Endothelial cell of umbilical vein (primary cell): Measurements from ENCODE around the gene TGFA. TPM values are rescaled to one million over a fixed set of nuclear protein-coding genes. Genes with fewer than 3 reads are reported as not detected.

ENCODE experiments used
- BruUV-seq: library from RNA; stranded (reverse); fragments of 400-500 nt; replicated peaks from 2 replicates; lab custom pipeline; 2021; lab: Mats Ljungman, UMichigan
- CTCF ChIA-PET: fragments of 300-600, 350-600 bp; sonication (Branson Sonifier 250); formaldehyde crosslinking; loops from one replicate; lab custom pipeline; 2021; ENCODE audit warnings: antibody characterized with exemption, inconsistent platforms; lab: Charles Lee
- POLR2A ChIA-PET: fragments of 300-600, 350-600 bp; sonication (Branson Sonifier 250); formaldehyde crosslinking; loops from one replicate; lab custom pipeline; 2021; ENCODE audit warnings: antibody characterized with exemption, inconsistent platforms; lab: Charles Lee
- DNase-seq: peaks from one replicate; pipeline ENCODE4 v3.0.0-alpha.2; 2011; ENCODE audit warnings: low read depth, low spot score
- FAIRE-seq: peaks from 2 replicates; lab custom pipeline; 2011; peaks lifted over from hg19 to GRCh38; lab: Jason Lieb, UNC
- H2AFZ ChIP-seq: 2 replicates; pipeline ENCODE4 v1.6.0; 2012; ENCODE audit warnings: low read depth, low read length, control low read depth, inconsistent platforms
- H3K27ac ChIP-seq: 2 replicates; pipeline ENCODE4 v1.5.1; 2011; ENCODE audit warnings: low read depth, mild to moderate bottlenecking, control low read depth, low read length, moderate library complexity; ENCODE audit not compliant: insufficient read depth
- H3K27me3 ChIP-seq, 2 experiments: 2 replicates each; pipeline versions ENCODE4 v1.6.0 to v1.6.1; 2011; ENCODE audit warnings: low read length in 2 of 2, mixed read lengths in 1 of 2; ENCODE audit not compliant: control insufficient read depth in 2 of 2, insufficient read depth in 2 of 2
- H3K36me3 ChIP-seq, 2 experiments: 2 replicates in 1 of 2; 3 replicates in 1 of 2; pipeline ENCODE4 v1.5.1; 2011; ENCODE audit warnings: low read length in 2 of 2, mild to moderate bottlenecking in 1 of 2, moderate library complexity in 1 of 2; ENCODE audit not compliant: control insufficient read depth in 2 of 2, insufficient read depth in 2 of 2; ENCODE audit errors: extremely low read depth in 1 of 2
- H3K4me1 ChIP-seq: 3 replicates; pipeline ENCODE4 v1.5.1; 2011; ENCODE audit warnings: mild to moderate bottlenecking, low read length; ENCODE audit not compliant: control insufficient read depth, insufficient read depth; ENCODE audit errors: extremely low read depth
- H3K4me2 ChIP-seq: 2 replicates; pipeline ENCODE4 v1.6.1; 2011; ENCODE audit warnings: low read length, control low read depth, mixed read lengths; ENCODE audit not compliant: insufficient read depth
- H3K4me3 ChIP-seq, 3 experiments: fragments of 200-600 bp in 1 of 3; sonication (generic), shearing (Covaris generic) in 1 of 3; replicated peaks in 1 of 3; 2 replicates each; pipeline ENCODE4 v1.5.1; 2011 to 2016; ENCODE audit warnings: control low read depth in 3 of 3, low read length in 3 of 3, mild to moderate bottlenecking in 2 of 3, inconsistent platforms in 1 of 3, low read depth in 1 of 3, moderate library complexity in 1 of 3; ENCODE audit not compliant: insufficient read depth in 1 of 3
- H3K79me2 ChIP-seq: 2 replicates; pipeline ENCODE4 v1.6.0; 2012; ENCODE audit warnings: low read length, inconsistent platforms; ENCODE audit not compliant: control insufficient read depth, insufficient read depth
- H3K9ac ChIP-seq: replicated peaks from 2 replicates; pipeline ENCODE3; 2011; ENCODE audit warnings: low read length, control low read depth; ENCODE audit not compliant: insufficient read depth; ENCODE audit errors: extremely low read depth
- H3K9me1 ChIP-seq: replicated peaks from 3 replicates; pipeline ENCODE4 v1.6.0; 2011; ENCODE audit warnings: mild to moderate bottlenecking, low read length; ENCODE audit not compliant: control insufficient read depth, insufficient read depth; ENCODE audit errors: extremely low read depth
- H3K9me3 ChIP-seq: replicated peaks from 2 replicates; pipeline ENCODE4 v1.5.1; 2012; ENCODE audit warnings: low read length, inconsistent platforms; ENCODE audit not compliant: control insufficient read depth, insufficient read depth
- H4K20me1 ChIP-seq: replicated peaks from 2 replicates; pipeline ENCODE3; 2011; ENCODE audit warnings: mild to moderate bottlenecking, low read length; ENCODE audit not compliant: control insufficient read depth, insufficient read depth; ENCODE audit errors: extremely low read depth
- CTCF ChIP-seq, 2 donors: IDR thresholded peaks; 1 replicate in 1 of 2; 2 replicates in 1 of 2; pipeline ENCODE4 v1.5.1; 2011; ENCODE audit warnings: low read length in 2 of 2, mild to moderate bottlenecking in 2 of 2, moderate library complexity in 2 of 2, control low read depth in 1 of 2, inconsistent platforms in 1 of 2, low read depth in 1 of 2; ENCODE audit not compliant: insufficient read depth in 1 of 2; ENCODE audit errors: extremely low read depth in 1 of 2
- EZH2 ChIP-seq: IDR thresholded peaks from 2 replicates; pipeline ENCODE4 v1.6.1; 2012; ENCODE audit warnings: borderline replicate concordance, low read depth, mild to moderate bottlenecking, moderate library complexity, low read length, inconsistent platforms; ENCODE audit not compliant: severe bottlenecking
- FOS ChIP-seq: IDR thresholded peaks from 2 replicates; pipeline ENCODE4 v1.6.1; 2011; ENCODE audit warnings: mild to moderate bottlenecking, low read length, moderate library complexity, borderline replicate concordance; ENCODE audit not compliant: insufficient read depth
- GATA2 ChIP-seq: IDR thresholded peaks from 2 replicates; pipeline ENCODE4 v1.7.0; 2011; ENCODE audit warnings: low read depth, mild to moderate bottlenecking, moderate library complexity, mixed read lengths, low read length; ENCODE audit not compliant: insufficient read length, insufficient read depth
- JUN ChIP-seq: IDR thresholded peaks from 2 replicates; pipeline ENCODE4 v1.6.1; 2011; ENCODE audit warnings: borderline replicate concordance, low read depth; ENCODE audit not compliant: insufficient read length, insufficient read depth
- MAX ChIP-seq: IDR thresholded peaks from 2 replicates; pipeline ENCODE4 v1.6.1; 2011; ENCODE audit not compliant: insufficient read depth, insufficient read length
- MYC ChIP-seq: IDR thresholded peaks from one replicate; pipeline ENCODE4 v1.6.1; 2011; ENCODE audit warnings: mild to moderate bottlenecking, low read depth, low read length
- POLR2A ChIP-seq: IDR thresholded peaks from 2 replicates; pipeline ENCODE4 v1.6.1; 2012; ENCODE audit warnings: low read depth, mild to moderate bottlenecking, control low read depth, low read length
- POLR2AphosphoS5 ChIP-seq: IDR thresholded peaks from 2 replicates; pipeline ENCODE4 v1.6.1; 2012; ENCODE audit warnings: low read depth, mild to moderate bottlenecking, control low read depth, low read length, moderate library complexity; ENCODE audit not compliant: insufficient read depth
- dilution Hi-C: fragments of 300-500 bp; cut with MboI; formaldehyde crosslinking; loops from one replicate; pipeline ENCODE4 v1.15.0; 2019; ENCODE audit warnings: low sequenced_read_pairs; ENCODE audit not compliant: extremely low pct_ligation_motif_present
- intact Hi-C: fragments of 100-400 bp; cut with micrococcal nuclease; formaldehyde crosslinking; loops from one replicate; pipeline ENCODE4 v1.10.0; 2022
- polyA plus RNA-seq, 4 experiments: library from polyadenylated mRNA; depleted of rRNA in 3 of 4; stranded (reverse) in 3 of 4; unstranded in 1 of 4; fragments of >200 nt; gene quantifications; 2 replicates each; pipeline versions ENCODE4 v1.2.1 to v1.2.3, GENCODE V29; 2011 to 2012; ENCODE audit warnings: missing spikeins in 1 of 4
- total RNA-seq: library from RNA; stranded (reverse); gene quantifications from 2 replicates; pipeline ENCODE4 v1.2.3, GENCODE V29; 2021

Gene TGFA
- total and polyA plus RNA-seq, 2 donors (not counting 3 experiments of a cell fraction or from before 2014, with no cell fraction given), result 0.22 to 0.32 TPM

GRCh38 chr2:70403267-70404053 is 150.2 kb downstream of the TGFA start:
- ChIA-PET CTCF (no interaction called here), POLR2A (no interaction called here)
- Histone ChIP-seq H3K79me2 (no peaks in the 10 kb centered on the region), H3K27me3 (peaks cover 9 to 12% of the 10 kb centered on the region in 2 experiments), H3K4me2 (no peak overlapping the region), H2AFZ (no peak overlapping the region), H3K27ac (no peak overlapping the region), H3K9me1 (no peaks in the 10 kb centered on the region), H3K9me3 (no peaks in the 10 kb centered on the region), H3K4me3 (no peak overlapping the region), H3K36me3 (no peaks in the 10 kb centered on the region), H3K4me1 (no peaks in the 10 kb centered on the region), H3K9ac (no peak overlapping the region), H4K20me1 (no peaks in the 10 kb centered on the region)
- FAIRE-seq (no peak), DNase-seq (no peak)
- BruUV-seq, result no TSS peak
- intact Hi-C loops (no loop called here), dilution Hi-C loops (no loop called here)
- no peak for TF ChIP-seq CTCF (IDR thresholded peaks at IDR 0.05; ENCODE audit: extremely low read depth in 1 of 2, insufficient read depth in 1 of 2, low read depth in 1 of 2, low read length in 2 of 2)
- TF ChIP-seq GATA2, result no peak
- no peak for TF ChIP-seq JUN
- no peak for TF ChIP-seq MAX
- no peak for TF ChIP-seq MYC
- no peak for TF ChIP-seq POLR2A
- no peak for TF ChIP-seq EZH2
- no peak for TF ChIP-seq POLR2AphosphoS5
- no peak for TF ChIP-seq FOS
